Loucy (cell line): ENCODE measurements around the gene ACOXL.

Source experiments
- H2AFZ ChIP-seq: fragments of 200-600 bp; sonication (generic); 2 replicates; pipeline ENCODE4 v1.6.0; 2016; ENCODE audit warnings: antibody characterized with exemption, mild to moderate bottlenecking, low read length, moderate library complexity
- H3F3A ChIP-seq: fragments of 200-600 bp; 2 replicates; pipeline ENCODE4 v1.6.0; 2016; ENCODE audit warnings: antibody characterized with exemption, low read depth, mild to moderate bottlenecking
- H3K27me3 ChIP-seq: fragments of 200-600 bp; sonication (generic); 2 replicates; pipeline ENCODE4 v1.6.1; 2014; ENCODE audit warnings: low read length, mild to moderate bottlenecking; ENCODE audit not compliant: insufficient read depth, poor library complexity, severe bottlenecking
- H3K36me3 ChIP-seq: fragments of 200-600 bp; sonication (generic); 2 replicates; pipeline ENCODE4 v1.6.1; 2016; ENCODE audit warnings: low read length; ENCODE audit not compliant: insufficient read depth
- H3K4me1 ChIP-seq: fragments of 200-600 bp; sonication (generic); 2 replicates; pipeline ENCODE4 v1.5.1; 2014; ENCODE audit warnings: low read length, mild to moderate bottlenecking; ENCODE audit not compliant: insufficient read depth, poor library complexity, severe bottlenecking
- H3K4me2 ChIP-seq: fragments of 200-600 bp; sonication (generic); 2 replicates; pipeline ENCODE4 v1.6.0; 2014; ENCODE audit warnings: antibody characterized with exemption, low read length, low read depth, mild to moderate bottlenecking; ENCODE audit not compliant: poor library complexity, severe bottlenecking
- H3K4me3 ChIP-seq: fragments of 200-600 bp; sonication (generic); 2 replicates; pipeline ENCODE4 v1.5.1; 2014; ENCODE audit warnings: low read length, mild to moderate bottlenecking, mixed read lengths; ENCODE audit not compliant: poor library complexity, severe bottlenecking
- H3K79me2 ChIP-seq: fragments of 200-600 bp; sonication (generic); 2 replicates; pipeline ENCODE4 v1.6.1; 2014; ENCODE audit warnings: low read length; ENCODE audit not compliant: insufficient read depth
- H3K9ac ChIP-seq: fragments of 200-600 bp; sonication (generic); 2 replicates; pipeline ENCODE4 v1.6.0; 2014; ENCODE audit warnings: mild to moderate bottlenecking, low read depth, low read length, moderate library complexity; ENCODE audit not compliant: poor library complexity, severe bottlenecking
- H3K9me2 ChIP-seq: fragments of 200-600 bp; sonication (generic); replicated peaks from 2 replicates; pipeline ENCODE4 v1.6.1; 2016; ENCODE audit warnings: low read depth, low read length, mixed read lengths
- H3K9me3 ChIP-seq: fragments of 200-600 bp; sonication (generic); 2 replicates; pipeline ENCODE4 v1.6.1; 2014; ENCODE audit warnings: mild to moderate bottlenecking, antibody characterized with exemption, low read length, low read depth; ENCODE audit not compliant: insufficient read depth
- H4K20me1 ChIP-seq: fragments of 200-600 bp; sonication (generic); 2 replicates; pipeline ENCODE4 v1.6.0; 2014; ENCODE audit warnings: antibody characterized with exemption, low read length, mild to moderate bottlenecking; ENCODE audit not compliant: insufficient read depth, poor library complexity, severe bottlenecking
- CTCF ChIP-seq: fragments of 200-600 bp; sonication (generic); conservative IDR thresholded peaks from 2 replicates; pipeline ENCODE4 v1.5.1; 2014; ENCODE audit warnings: mild to moderate bottlenecking, antibody characterized with exemption, low read length
- EZH2phosphoT487 ChIP-seq: fragments of 200-600 bp; IDR thresholded peaks from 2 replicates; pipeline ENCODE4 v1.6.1; 2018; ENCODE audit warnings: antibody characterized with exemption, mild to moderate bottlenecking, moderate library complexity, borderline replicate concordance

The ACOXL gene

GRCh38 chr2:110812726-110813645 is 80.6 kb downstream of the ACOXL start:
- Histone ChIP-seq H2AFZ (peak overlapping the region; percentile 52), H4K20me1 (no peaks in the 10 kb centered on the region), H3K4me2 (peak overlapping the region; percentile 40), H3K9me3 (no peaks in the 10 kb centered on the region), H3K4me3 (no peak overlapping the region), H3K9me2 (no peaks in the 10 kb centered on the region), H3K79me2 (no peaks in the 10 kb centered on the region), H3K4me1 (peaks cover 8% of the 10 kb centered on the region), H3F3A (no peaks in the 10 kb centered on the region), H3K9ac (no peak overlapping the region), H3K27me3 (no peaks in the 10 kb centered on the region), H3K36me3 (no peaks in the 10 kb centered on the region)
- no peak for TF ChIP-seq CTCF
- no peak for TF ChIP-seq EZH2phosphoT487

GRCh38 chr2:110813896-110814295 is 81.5 kb downstream of the ACOXL start:
- Histone ChIP-seq H3K9me2 (no peaks in the 10 kb centered on the region), H2AFZ (no peak overlapping the region), H3K4me3 (no peak overlapping the region), H3K36me3 (no peaks in the 10 kb centered on the region), H3K4me1 (peaks cover 8% of the 10 kb centered on the region), H3K4me2 (no peak overlapping the region), H4K20me1 (no peaks in the 10 kb centered on the region), H3K79me2 (no peaks in the 10 kb centered on the region), H3K9ac (no peak overlapping the region), H3F3A (no peaks in the 10 kb centered on the region), H3K9me3 (no peaks in the 10 kb centered on the region), H3K27me3 (no peaks in the 10 kb centered on the region)
- no peak for TF ChIP-seq EZH2phosphoT487
- no peak for TF ChIP-seq CTCF

GRCh38 chr2:110815938-110816337 is 83.6 kb downstream of the ACOXL start:
- no peak overlapping the region for H3K4me2 ChIP-seq
- H3K79me2 ChIP-seq = no peaks in the 10 kb centered on the region
- no peaks in the 10 kb centered on the region for H3K9me2 ChIP-seq
- H3K9me3 ChIP-seq = no peaks in the 10 kb centered on the region
- no peaks in the 10 kb centered on the region for H3K27me3 ChIP-seq
- no peaks in the 10 kb centered on the region for H3K36me3 ChIP-seq
- peaks cover 8% of the 10 kb centered on the region for H3K4me1 ChIP-seq
- H3K4me3 ChIP-seq = no peak overlapping the region
- no peaks in the 10 kb centered on the region for H3F3A ChIP-seq
- H3K9ac ChIP-seq = no peak overlapping the region
- H2AFZ ChIP-seq = no peak overlapping the region
- TF ChIP-seq CTCF (no peak), EZH2phosphoT487 (no peak)
- H4K20me1 ChIP-seq = no peaks in the 10 kb centered on the region
